ENCODE data around the gene SPATS2.
"Not testable (repeated sequence)": the region's sequence is repeated elsewhere in the genome, so short reads cannot be mapped to it uniquely, and the experiment has no call there.

SPATS2 gene

DNA sequence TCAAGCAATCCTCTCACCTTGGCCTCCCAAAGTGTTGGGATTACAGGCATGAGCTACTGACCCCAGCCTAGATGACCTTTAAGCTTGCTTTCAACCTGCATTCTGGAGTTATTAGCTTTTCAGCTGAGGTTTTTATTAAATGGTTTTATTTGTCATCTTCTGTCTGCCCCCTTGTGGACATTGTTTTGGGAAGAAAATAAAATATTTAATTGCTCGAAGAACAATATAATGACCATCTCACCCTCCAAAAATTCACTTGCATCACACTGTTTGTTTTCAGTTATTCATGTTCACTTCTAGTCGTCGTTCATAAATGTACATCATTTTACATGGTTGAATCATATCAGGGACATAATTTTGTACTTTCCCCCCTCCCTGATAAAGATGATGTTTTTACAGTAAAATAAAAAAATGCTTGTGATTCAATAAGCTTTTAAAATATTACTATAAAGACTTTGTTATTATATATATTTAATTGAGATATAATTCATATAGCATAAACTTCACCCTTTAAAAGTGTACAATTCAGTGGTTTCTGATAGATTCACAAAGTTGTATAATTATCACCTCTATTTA, 10.1 kb upstream of the SPATS2 start:
- DNase-seq: no peak

DNA sequence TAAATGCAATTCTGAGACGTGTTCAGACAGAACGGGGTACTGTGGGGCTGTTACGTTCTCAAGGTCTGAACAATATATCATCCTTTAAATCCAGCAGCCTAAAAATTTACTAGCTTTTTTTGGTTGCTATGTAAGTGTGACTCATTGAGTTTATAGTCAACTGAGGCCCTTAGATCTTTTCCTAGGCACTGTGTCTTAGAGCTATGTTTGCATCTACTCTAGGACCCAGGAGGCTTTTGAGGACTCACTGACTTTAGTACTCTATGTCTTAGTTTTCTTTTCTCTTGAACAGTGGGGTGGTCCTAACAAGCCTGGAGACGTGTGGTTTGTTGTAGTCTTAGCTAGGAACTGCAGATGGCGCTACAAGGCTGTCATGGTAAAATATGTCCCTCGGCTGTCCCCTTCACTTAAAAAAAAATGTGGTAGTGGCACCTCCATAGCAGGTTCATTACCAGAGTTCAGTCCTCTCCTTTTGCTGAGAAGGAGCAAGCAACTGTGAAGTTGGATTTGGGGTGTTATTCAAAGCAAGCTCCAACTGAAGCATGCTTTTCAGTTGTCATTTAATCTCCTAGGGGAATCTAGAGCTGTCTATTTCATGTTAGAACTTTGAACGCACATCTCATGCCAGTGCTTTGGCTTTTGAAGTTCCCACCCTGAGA, 8.7 kb upstream of the SPATS2 start:
- DNase-seq: peak; percentile 31

DNA sequence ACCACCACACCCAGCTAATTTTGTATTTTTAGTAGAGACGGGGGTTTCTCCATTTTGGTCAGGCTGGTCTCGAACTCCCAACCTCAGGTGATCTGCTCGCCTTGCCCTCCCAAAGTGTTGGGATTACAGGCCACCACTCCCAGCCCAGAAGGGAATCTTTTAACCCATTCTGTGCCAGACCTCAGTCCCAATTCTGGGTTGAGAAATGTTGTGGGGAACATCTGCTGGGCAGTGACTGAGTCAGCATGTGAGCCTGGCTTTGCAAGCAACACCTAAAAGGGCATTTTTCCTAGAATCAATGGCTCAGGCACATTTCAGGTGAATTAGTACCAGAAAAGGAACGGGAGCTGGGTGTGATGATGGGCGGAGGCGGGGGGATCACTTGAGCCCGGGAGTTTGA, 7.6 kb upstream of the SPATS2 start:
- DNase-seq: no peak

DNA sequence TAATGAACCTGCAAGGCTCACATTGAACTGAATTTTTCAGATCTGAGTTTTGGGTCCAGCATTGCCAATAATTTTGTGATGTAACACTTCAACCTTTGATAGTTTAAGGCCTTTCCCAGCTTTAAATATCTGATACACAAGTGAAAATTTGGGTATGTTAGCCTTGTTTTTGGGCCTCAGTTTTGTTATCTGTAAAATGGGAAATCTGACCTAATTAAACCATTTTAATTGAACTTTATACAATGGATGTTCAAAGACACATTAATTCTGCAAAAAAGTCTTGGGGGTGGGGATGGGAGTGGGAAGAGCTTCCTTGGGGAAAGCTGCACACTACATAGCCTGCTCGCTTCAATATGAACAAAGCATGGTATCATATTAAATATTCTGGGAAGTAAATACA, 5.2 kb upstream of the SPATS2 start:
- no peak for DNase-seq

DNA sequence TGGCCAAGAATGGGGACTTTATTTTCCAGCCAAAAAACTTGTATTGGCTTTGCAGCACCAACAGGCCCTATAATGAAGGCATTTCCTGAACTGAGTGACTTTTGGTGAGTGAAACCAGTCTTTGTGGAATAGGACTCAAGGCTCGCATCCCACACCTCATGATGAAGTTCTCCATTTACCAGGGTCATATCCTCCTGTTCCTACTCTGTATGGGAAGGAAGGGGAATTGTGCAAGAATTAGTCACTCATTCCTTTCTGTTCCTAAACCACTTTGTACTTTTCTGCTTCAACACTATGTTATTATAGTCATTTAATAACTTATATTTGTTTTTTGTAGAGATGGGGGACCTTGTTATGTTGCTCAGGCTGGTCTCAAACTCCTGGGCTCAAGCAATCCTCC, 2.3 kb upstream of the SPATS2 start:
- DNase-seq: no peak

DNA sequence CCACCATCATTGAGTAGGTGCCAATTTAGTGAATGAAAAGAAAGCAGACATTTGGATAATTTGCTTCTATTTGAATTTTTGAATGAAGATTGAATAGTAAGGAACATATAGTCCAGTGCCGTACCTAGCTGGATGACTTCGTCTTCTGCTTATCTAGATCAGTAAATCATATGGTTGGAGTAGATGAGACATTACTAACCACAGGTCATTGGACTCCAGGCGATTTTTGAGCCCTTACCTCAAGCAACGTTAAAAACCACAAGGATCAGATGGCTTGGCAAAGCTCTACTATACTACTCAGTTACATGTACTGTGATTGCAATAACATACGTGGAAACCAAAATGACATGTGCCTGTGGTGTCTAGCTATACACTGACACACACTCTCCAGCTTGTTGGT, 1.7 kb upstream of the SPATS2 start:
- DNase-seq: no peak

DNA sequence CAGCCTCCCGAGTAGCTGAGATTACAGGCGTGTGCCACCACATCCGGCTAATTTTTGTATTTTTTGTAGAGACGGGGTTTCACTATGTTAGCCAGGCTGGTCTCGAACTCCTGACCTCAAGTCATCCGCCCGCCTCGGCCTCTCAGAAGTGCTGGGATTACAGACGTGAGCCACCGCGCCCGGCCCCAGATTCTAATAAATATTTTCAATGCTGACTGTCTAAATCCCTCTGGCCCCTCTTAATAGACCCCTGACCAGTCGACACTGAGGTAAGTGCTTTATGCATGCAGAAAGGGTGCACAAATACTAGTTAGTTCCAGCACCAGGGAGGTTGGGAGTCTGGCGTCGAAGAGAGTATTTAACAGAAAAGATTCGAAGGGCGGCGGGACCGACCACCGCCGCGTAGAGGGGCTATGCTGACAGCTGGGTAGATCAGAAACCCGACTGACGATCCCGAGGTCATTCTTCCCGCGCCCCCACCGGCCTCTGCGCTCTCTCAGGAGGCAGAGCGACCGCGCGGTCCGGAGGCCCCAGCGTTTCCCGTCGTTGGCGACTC, 1.1 kb upstream of the SPATS2 start:
- DNase-seq: no peak

DNA sequence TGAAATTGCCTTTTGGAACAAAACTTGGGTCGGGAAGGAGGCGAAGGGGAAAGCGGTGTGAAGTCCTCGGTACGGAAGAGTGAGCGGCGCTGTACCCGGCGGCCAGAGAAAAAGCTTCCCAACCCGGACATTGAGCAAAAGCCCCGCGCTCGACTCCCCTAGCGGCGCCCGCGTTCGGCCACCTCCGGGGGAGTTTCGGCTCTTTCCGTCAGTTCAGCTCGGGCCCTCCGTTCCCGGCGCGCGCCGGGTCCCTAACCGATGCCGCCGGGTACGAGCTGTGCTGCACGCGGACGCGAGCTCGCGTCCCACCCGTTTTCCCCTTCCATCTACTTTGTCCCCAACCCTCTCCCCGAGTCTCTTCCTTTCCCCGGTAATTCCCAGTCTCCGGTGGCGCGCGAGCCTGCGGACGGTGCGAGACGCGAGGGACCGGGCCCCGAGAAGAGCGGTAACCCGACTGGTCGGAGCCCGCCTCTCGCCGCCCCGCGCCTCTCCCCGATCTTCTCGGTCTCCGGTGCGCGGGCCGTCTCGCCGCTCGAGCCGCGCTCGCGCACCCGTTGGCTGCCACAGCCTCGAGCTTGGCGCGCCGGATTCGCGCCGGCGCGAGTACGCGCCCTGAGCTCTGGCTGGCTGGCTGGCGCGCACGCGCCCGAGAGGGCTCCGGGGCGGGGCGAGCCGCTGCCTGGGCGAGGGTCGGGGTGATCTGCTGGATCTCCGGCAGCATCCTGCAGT, 446 bp upstream of the SPATS2 start:
- peak; percentile 77 for DNase-seq

DNA sequence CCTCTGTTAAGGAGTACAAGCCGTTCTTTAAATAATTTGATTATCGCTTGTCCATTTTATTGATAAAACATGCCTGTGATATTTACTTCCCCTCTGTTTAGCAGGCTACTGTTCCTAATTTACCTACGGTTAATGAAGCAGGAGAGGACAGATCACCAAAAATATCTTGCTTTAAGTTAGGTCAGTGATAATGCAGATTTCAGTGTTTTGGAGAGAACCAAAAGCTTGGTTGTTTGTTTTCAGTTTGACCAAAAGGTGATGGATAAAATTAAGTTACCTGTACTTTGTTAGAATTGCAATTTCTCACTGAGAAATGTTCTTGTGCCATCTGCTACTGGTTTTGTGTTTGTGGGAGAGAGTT, 958 bp downstream of the SPATS2 start:
- no peak for DNase-seq

DNA sequence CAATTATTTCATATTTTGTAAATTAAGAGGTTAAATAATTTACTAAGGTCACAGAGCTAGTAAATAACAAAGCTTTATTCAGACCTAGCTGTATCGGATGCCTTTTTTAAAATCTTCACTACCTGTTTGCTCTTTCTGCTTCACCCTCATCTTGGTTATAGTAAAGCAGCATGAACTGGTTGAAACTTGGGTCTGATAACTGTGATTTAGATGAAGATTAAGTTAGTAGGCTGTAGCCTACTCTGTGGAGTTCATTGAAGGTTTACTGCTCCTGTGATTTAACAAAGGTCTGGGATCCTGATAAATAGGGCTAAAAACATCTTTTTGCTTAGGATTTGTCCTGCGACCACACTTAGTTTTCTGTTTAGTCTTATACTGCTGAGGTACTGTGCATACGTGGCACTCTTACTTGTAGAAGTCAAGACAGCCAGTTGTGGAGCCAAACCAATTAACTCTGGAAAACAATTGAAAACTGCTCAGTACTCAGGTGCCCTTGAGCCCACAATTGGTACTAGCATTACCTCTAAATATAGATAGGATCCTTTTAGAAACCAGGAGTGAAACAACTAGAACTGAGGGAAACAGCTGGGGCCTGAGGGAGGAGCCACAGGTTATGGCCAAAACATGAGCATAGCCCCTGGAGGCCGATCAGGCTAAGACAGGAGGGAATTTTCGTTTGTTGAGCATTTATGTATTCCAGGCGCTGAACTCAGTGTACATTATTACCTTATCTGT, 2.3 kb downstream of the SPATS2 start:
- DNase-seq: no peak

DNA sequence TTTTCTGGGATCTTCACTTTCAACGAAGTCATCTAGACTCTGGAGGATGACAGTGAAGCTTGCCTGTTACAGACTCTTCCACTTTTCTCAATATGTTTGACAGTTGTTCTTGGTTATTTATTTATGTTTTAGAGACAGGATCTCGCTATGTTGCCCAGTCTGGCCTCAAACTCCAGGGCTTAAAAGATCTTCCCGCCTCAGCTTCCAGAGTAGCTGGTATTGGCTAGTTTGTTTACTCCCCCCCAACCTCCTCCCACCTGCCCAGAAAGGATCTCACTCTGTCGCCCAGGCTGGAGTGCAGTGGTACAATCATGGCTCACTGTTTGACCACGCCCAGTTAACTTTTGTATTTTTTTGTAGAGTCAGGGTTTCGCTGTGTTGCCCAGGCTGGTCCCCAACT, 3.3 kb downstream of the SPATS2 start:
- no peak for DNase-seq

DNA sequence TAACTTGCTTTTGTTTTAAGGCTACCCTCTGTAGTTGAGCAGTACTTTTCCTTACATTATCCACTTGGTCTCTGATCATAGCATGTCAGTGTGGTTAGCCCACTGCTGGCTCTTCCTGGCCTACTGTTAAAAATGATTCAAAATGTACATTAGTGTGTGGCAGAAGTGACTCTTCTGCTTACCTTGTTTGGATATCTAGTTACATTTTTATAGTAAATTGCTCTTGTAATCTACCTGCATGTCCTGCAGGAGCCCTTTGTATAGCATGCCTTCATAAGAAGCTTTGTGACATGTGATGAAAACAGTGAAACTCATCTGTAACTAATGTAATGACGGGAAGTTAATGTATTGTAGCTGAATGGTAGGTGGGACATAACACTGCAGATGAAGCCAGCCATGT, 8.1 kb downstream of the SPATS2 start:
- DNase-seq: no peak

DNA sequence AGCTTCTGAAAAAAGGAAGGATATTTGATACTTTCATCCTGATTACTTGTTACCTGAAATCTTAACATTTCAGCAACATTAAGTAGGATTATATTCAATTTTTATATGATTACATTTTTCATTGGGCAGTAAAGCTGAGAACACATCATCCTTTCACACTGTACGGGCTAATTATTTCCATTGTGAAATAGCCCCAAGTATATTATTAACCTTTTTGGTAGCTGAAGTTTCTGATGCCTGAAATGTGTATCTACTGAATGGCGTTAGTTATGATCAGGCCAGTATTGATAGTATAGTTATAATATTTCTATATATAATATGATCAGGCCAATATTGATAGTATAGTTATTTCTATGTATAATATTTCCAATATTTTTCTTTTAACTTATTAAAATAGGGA, 10.1 kb downstream of the SPATS2 start:
- DNase-seq: no peak

DNA sequence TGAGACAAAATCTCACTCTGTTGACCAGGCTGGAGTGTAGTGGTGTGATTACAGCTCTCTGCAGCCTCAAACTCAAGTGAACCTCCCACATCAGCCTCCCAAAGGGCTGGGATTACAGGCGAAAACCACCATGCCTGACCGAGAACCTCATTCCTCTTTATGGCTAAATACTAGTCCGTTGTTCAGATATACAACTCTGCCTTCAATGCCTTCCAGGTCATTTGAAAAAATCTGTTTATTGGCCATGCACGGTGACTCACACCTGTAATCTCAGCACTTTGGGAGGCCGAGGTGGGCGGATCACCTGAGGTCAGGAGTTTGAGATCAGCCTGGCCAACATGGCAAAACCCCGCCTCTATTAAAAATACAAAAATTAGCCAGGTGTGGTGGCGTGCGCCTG, 12.9 kb downstream of the SPATS2 start:
- not testable (repeated sequence) for DNase-seq

DNA sequence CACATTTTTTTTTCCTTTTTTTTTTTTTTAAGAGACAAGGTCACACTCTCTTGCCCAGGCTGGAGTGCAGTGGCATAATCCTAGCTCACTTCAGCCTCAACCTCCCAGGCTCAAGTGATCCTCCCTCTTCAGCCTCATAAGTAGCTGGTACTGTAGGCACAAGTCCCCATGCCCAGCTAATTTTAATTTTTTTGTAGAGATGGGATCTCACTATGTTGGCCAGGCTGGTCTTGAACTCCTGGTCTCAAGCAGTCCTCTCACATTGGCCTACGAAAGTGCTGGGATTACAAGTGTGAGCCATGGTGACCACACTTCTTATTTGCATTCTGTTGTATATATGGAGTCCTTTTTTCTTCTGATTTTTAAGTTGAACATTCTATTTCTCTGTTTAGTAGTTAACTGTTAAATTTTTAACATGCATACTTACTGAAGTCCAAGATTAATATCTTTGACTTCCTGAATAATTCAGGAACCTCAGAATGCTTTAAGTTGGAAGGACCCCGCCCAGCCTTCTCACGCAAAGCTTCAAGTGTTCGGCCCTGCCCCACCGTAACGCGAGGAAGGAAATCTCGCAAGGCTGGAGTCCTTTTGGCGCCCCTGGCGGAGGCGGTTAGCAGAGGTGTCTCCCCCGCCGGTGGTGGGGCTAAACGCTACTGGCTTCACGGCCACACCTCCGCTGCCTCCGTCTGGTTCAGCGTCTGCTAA, 21.6 kb downstream of the SPATS2 start:
- DNase-seq: peak; percentile 33

DNA sequence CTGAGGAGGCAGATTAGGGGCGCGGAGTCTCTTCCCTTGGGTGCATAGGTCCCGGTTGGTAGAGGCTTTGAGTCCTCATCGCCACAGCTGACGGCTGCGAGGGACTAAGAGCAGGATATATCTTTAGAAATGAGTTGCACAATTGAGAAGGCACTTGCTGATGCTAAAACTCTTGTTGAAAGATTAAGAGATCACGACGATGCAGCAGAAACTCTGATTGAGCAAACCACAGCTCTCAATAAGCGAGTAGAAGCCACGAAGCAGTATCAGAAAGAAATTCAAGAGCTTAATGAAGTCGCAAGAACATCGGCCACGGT, 22.1 kb downstream of the SPATS2 start:
- DNase-seq: no peak

DNA sequence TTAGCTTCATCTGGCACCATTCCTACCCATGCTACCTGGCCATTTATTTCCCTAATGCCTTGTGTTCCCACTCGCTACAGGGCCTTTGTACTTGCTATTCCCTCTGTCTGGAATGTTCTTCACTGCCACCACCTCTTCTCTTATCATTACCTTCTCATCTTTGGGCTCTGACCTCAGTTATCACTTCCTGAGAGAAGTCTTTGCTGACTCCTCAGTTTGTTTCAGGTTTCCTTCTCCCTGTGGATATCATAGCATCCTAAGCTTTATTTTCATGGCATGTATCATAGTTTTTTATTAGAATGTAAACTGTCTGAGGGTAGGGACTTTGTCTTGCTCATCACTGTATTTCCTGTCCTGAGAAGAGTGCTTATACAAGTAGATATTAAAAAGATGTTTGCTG, 29.7 kb downstream of the SPATS2 start:
- DNase-seq: no peak

DNA sequence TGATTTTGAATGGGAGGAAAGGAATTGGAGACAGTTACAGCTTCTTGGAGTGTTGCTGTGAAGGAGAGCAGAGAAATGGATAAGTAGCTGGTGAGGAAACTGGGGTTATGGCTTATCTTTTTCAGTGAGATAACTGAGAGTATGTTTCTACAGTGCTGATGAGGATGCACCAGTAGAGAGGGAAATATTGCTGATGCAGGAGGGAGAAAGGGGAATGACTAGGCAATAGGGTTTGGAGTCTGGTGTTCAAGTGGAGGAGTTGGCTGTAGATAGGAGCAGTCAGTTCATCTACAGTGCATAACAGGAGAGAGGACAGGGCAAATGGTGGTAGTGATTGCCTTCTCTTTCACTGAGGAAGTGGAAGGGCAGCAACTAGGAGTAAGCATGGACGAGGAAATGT, 33.0 kb downstream of the SPATS2 start:
- no peak for DNase-seq

DNA sequence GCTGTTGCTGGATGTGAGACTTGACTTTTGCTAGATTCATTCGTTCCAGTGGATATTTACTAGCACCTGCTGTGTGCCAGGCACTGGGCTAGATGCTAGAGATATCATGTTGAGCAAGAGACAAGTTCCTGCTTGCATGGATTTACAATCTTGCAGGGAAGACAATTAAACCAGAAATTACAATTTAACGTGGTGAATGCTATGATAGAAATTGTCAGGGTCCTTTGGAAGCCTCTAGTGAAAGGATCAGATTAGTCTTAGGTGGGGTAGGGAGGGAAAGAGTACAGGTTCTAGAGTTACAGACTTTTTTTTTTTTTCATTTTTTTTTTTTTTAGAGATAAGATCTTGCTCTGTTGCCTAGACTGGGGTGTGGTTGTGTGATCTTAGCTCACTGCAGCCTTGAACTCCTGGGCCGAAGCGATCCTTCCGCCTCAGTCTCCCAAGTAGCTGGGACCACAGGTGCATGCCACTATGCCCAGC, 36.7 kb downstream of the SPATS2 start:
- no peak for DNase-seq

DNA sequence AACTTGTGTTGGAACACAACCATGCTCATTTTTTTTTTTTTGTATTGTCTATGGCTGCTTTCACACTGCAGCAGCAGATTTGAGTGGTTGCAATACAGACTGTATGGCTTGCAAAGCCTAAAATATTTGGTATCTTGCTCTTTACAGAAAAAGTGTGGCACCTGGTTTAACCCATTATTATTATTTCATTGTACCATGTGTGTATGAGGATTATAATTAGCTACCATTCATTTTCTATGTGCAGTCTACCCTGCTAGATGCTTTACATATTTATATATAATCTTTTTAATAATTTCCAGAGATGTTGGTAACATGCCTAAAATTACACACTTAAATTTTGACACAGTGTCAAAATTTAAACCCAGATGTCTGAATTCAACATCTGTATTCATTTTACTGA, 37.7 kb downstream of the SPATS2 start:
- DNase-seq: no peak

DNA sequence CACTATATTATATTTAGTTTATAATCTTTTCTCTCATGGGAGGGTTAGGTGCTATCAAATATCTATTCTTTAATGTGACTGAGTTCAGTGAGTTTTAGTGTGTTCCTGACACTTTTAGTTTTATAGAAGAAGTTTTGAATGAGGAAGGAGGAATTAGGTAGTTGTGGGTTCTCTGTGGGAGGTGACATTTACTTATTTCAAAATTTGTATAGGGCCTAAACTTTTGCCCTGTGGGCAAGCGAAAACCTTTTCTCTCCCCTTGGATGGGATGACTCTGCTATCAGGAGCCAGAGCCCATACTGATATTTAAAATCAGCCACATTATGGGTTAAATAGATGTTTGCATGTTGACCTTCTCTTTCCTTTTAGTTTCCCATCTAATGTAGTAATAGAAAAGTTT, 43.6 kb downstream of the SPATS2 start:
- DNase-seq: no peak

DNA sequence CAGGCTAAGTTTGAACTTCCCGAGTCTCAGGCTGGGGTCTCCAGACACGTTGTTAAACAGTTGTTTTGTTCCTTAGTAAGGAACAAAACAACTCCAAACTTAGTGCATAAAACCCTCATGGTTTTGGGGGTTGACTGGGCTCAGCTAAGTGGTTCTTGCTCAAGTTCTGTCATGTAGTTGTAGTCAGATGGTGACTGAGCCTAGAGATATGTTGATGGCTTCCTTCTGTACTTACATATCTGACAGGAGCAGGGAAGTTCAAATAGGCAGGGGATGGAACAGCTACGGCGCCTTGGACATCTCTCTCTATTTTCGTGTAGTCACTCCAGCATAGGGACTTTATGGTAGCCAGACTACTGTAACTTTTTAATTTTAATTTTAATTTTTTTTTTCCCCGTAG, 45.7 kb downstream of the SPATS2 start:
- DNase-seq: no peak

DNA sequence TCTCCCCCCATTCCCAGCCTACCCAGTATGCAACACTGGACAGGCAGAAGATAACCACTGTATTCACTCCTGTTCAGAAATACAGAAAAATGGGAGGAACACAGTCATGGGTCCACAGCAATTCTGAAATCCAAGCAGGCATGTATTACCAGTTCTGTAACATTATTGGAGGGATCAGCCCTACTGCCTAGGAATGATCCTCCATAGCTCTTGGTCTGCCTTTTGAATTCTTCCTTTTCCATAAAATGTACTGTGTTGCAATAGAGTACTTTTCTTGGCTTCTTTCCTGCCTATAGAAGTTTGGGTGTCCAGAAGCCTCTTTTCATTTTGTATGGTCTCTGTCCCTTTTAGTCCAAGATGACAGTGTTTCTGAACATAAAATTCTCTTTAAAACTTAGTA, 46.5 kb downstream of the SPATS2 start:
- DNase-seq: no peak
